NCI-H345 treated with DMSO at 0.1 percent for 48 hours (cell line): Measurements from ENCODE around the gene SYDE1.

Source experiments
- DNase-seq: peaks from one replicate; lab custom pipeline; 2025; ENCODE audit not compliant: unreplicated experiment; lab: John Stamatoyannopoulos, UW

Gene SYDE1

GRCh38 chr19:15108145-15108844 lies 1.1 kb downstream of the SYDE1 start:
- no peak for DNase-seq

GRCh38 chr19:15108845-15109767 lies 1.9 kb downstream of the SYDE1 start:
- no peak for DNase-seq

GRCh38 chr19:15109768-15110417 lies 2.7 kb downstream of the SYDE1 start:
- DNase-seq = no peak

DNA sequence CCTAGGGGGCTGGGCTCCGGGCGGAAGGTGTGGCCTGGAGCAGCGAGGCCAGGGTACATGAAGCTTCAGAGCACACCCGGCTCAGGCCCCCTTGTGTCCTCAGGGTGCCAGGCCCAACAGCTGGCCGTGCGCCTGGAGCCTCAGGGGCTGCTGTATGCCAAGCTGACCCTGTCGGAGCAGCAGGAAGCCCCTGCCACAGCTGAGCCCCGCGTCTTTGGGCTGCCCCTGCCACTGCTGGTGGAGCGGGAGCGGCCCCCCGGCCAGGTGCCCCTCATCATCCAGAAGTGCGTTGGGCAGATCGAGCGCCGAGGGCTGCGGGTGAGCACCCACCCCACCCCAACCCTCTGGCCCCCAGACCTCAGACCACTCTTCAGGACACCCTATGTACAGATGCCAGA lies 3.2 kb downstream of the SYDE1 start:
- DNase-seq = no peak

- DNase-seq = no peak
Measured at GRCh38 chr19:15111758-15112157, 4.6 kb downstream of the SYDE1 start.

GRCh38 chr19:15112385-15112784 lies 5.2 kb downstream of the SYDE1 start:
- no peak for DNase-seq

GRCh38 chr19:15113245-15114152 lies 6.3 kb downstream of the SYDE1 start:
- DNase-seq = no peak

- DNase-seq = no peak
Measured at GRCh38 chr19:15114153-15114540, 6.9 kb downstream of the SYDE1 start.

- DNase-seq = no peak
Measured at GRCh38 chr19:15115080-15115479, 7.9 kb downstream of the SYDE1 start.

GRCh38 chr19:15115762-15116615 lies 8.8 kb downstream of the SYDE1 start:
- DNase-seq = no peak

- no peak for DNase-seq
Measured at GRCh38 chr19:15116856-15117255, 9.7 kb downstream of the SYDE1 start.

DNA sequence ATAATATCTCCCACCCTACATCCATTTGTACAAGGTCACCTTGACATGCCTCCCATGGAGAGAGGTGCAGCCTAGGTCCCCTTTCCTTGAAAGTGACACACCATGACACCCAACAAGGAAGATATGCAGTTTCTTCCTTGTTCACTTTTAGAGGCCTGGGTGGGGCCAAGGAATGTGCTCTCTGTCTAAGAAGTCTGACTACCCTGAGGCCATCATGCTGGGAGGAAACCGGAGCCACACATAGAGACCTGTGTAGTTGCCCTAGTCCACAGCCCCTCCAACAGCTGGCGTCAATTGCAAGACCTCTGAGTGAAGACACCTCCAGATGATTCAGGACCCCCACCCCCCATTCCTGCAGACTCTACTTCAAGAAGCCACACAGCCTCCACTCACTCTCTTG lies 11.0 kb downstream of the SYDE1 start:
- no peak for DNase-seq

DNA sequence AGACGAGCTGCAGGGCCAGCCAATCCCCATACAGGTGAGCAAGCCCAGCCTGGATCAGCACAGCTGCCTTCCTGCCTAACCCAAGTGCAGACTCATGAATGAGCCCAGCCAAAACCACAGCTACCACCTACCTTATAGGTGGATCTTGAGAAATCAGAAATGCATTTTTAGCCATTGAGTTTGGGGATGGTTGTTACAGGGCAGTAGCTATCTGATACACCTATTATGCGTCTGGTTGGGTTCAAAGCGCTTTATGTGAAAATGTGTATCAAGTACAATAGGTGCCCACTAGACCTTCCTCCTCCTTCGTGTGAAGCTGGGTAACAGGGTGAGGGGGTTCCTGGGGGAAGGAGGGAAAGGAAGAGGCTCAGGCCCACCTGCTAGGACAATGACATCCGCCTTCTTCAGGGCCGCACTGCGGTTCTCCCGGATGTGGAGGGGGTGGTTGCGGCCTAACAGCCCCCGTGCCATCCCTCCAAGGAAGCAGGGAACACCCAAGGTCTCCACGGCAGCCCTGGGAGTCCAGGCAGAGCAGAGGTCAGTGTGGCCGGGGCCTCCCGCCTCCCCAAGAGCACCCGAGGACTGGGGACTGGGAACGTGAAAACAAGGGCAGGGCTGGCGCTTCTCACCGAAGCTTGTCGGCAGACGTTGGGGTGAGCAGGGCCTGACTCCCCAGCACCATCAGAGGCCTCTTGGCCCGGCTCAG lies 11.7 kb downstream of the SYDE1 start:
- DNase-seq = no peak

DNA sequence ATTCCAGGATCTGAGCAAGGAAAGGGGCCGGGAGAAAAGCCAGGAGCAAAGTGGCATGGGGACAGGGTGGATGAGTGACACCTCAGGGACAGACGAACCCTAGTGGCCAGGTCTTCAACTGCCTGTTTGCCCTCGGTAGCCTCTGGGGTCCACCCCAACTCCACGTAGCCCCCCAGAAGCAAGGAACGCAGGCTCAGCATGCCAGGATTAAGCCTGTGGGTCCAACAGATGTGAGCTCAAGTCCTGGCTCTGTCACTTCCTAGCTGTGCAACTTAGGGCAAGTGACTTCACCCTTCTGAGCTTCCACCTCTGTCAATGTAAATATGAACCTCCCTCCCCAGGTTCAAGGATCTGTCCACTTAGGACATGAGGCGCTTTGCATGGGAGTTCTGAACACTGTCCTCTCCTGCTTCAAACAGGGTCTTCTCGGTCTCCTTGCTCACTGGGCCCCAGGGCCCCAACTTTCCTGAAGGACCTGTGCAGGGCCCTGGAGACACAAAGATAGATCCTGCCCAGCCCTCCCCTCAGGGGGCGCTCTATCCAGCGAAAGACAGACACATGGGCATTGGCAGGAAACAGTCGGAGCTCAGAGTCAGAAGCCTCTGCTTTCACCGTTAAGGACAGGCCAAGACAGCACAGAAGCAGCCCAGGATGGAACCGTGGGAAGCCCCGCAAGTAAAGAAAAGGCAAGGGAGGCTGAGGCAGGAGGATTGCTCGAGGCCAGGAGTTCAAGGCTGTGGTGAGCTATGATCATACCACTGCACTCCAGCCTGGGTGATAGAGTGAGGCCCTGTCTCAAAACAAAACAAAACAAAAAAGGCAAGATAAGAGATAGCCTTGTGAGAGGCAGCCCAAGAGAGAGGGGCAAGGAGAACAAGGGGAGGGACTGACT lies 13.2 kb downstream of the SYDE1 start:
- DNase-seq = no peak

DNA sequence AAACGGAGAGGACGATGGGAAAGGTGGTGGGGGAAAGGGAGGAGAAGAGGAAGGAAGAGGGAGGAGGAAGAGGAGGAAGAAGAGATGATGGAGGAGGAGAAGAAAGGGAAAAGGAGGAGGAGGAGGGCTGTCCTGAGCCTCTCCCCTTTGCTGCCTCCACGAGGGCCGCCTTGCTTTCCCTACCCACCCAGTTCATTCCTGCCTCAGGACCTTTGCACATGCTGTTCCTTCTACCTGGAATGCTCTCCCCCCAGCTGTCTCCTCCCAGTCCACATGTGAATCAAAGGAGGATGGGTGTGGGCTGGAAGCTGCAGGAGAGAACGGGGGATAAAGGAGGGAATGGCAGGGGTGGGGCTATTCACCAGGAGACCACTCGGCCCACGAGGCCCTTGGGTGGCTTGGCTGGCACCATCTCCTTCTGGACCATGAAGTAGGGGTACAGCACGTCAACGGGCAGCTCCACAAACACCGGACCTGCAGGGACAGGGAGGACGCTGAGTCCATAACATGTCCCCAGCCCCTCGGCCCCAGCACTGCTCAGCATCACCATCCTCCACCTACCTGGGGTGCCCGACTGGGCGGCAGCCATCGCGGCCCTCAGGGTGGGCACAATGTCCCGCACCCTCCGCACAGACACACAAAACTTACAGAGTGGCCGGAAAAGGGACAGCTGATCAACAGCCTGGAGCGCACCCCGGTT lies 15.3 kb downstream of the SYDE1 start:
- no peak for DNase-seq

- no peak for DNase-seq
Measured at GRCh38 chr19:15123031-15123890, 16.1 kb downstream of the SYDE1 start.

- DNase-seq = no peak
Measured at GRCh38 chr19:15123900-15124299, 16.7 kb downstream of the SYDE1 start.
